ENCODE measurements around the gene RRAGB.
"Not testable (repeated sequence)": the region's sequence is repeated elsewhere in the genome, so short reads cannot be mapped to it uniquely, and the experiment has no call there.

RRAGB gene

GRCh38 chrX:55738969-55739368 is 21.4 kb downstream of the RRAGB start:
- Histone ChIP-seq H3K9me3 (replicated peaks; ENCODE audit: insufficient read depth, low read length) (no peaks in the 10 kb centered on the region), H3K36me3 (replicated peaks; ENCODE audit: insufficient read depth, low read length) (no peaks in the 10 kb centered on the region), H3K4me2 (ENCODE audit: low read depth, low read length) (no peak overlapping the region), H3K9me2 (replicated peaks; ENCODE audit: insufficient read depth, low read length) (no peaks in the 10 kb centered on the region), H3K27ac (ENCODE audit: low read length) (no peak overlapping the region), H3K79me2 (ENCODE audit: low read length) (no peaks in the 10 kb centered on the region), H3K27me3 (replicated peaks; ENCODE audit: insufficient read depth, low read length) (no peaks in the 10 kb centered on the region), H3K4me3 (ENCODE audit: low read length) (no peak overlapping the region), H4K20me1 (ENCODE audit: insufficient read depth, low read length) (no peaks in the 10 kb centered on the region), H2AFZ (ENCODE audit: low read length) (no peak overlapping the region), H3K4me1 (ENCODE audit: low read length) (no peaks in the 10 kb centered on the region), H3F3A (ENCODE audit: insufficient read depth, low read length) (no peaks in the 10 kb centered on the region), H3K9ac (ENCODE audit: low read length) (no peak overlapping the region)
- no peak for DNase-seq
- TF ChIP-seq CTCF (IDR thresholded peaks at IDR 0.05; ENCODE audit: low read length), result no peak
- no peak for TF ChIP-seq EZH2 (optimal IDR thresholded peaks at IDR 0.05; ENCODE audit: low read depth, low read length)
- no peak for TF ChIP-seq EZH2phosphoT487 (IDR thresholded peaks at IDR 0.05; ENCODE audit: low read length)

- H3K4me1 ChIP-seq (ENCODE audit: low read length), result no peaks in the 10 kb centered on the region
- H3K4me2 ChIP-seq (ENCODE audit: low read depth, low read length), result no peak overlapping the region
- no peaks in the 10 kb centered on the region for H3K79me2 ChIP-seq (ENCODE audit: low read length)
- no peaks in the 10 kb centered on the region for H3K27me3 ChIP-seq (replicated peaks; ENCODE audit: insufficient read depth, low read length)
- H3K9me2 ChIP-seq (replicated peaks; ENCODE audit: insufficient read depth, low read length), result no peaks in the 10 kb centered on the region
- H3K9me3 ChIP-seq (replicated peaks; ENCODE audit: insufficient read depth, low read length), result no peaks in the 10 kb centered on the region
- H2AFZ ChIP-seq (ENCODE audit: low read length), result no peak overlapping the region
- H3K36me3 ChIP-seq (replicated peaks; ENCODE audit: insufficient read depth, low read length), result no peaks in the 10 kb centered on the region
- no peaks in the 10 kb centered on the region for H3F3A ChIP-seq (ENCODE audit: insufficient read depth, low read length)
- H3K9ac ChIP-seq (ENCODE audit: low read length), result no peak overlapping the region
- no peak overlapping the region for H3K27ac ChIP-seq (ENCODE audit: low read length)
- TF ChIP-seq EZH2 (optimal IDR thresholded peaks at IDR 0.05; ENCODE audit: low read depth, low read length) (no peak), CTCF (IDR thresholded peaks at IDR 0.05; ENCODE audit: low read length) (no peak), EZH2phosphoT487 (IDR thresholded peaks at IDR 0.05; ENCODE audit: low read length) (no peak)
- no peak overlapping the region for H3K4me3 ChIP-seq (ENCODE audit: low read length)
- H4K20me1 ChIP-seq (ENCODE audit: insufficient read depth, low read length), result no peaks in the 10 kb centered on the region
- DNase-seq, result no peak
These were observed 25.1 kb downstream of the RRAGB start for GRCh38 chrX:55742649-55743048.

- not testable (repeated sequence) for H3F3A ChIP-seq (ENCODE audit: insufficient read depth, low read length); H3K27ac ChIP-seq (ENCODE audit: low read length); H3K9ac ChIP-seq (ENCODE audit: low read length); H3K4me2 ChIP-seq (ENCODE audit: low read depth, low read length); H3K27me3 ChIP-seq (replicated peaks; ENCODE audit: insufficient read depth, low read length); H3K79me2 ChIP-seq (ENCODE audit: low read length); H3K36me3 ChIP-seq (replicated peaks; ENCODE audit: insufficient read depth, low read length); DNase-seq; H3K4me1 ChIP-seq (ENCODE audit: low read length); H2AFZ ChIP-seq (ENCODE audit: low read length); H3K9me2 ChIP-seq (replicated peaks; ENCODE audit: insufficient read depth, low read length); H3K4me3 ChIP-seq (ENCODE audit: low read length); H3K9me3 ChIP-seq (replicated peaks; ENCODE audit: insufficient read depth, low read length); H4K20me1 ChIP-seq (ENCODE audit: insufficient read depth, low read length)
These were observed 30.9 kb downstream of the RRAGB start for GRCh38 chrX:55748463-55748862.

GRCh38 chrX:55750256-55750655 is 32.7 kb downstream of the RRAGB start:
- no peak overlapping the region for H2AFZ ChIP-seq (ENCODE audit: low read length)
- no peaks in the 10 kb centered on the region for H3F3A ChIP-seq (ENCODE audit: insufficient read depth, low read length)
- TF ChIP-seq CTCF (IDR thresholded peaks at IDR 0.05; ENCODE audit: low read length) (no peak), EZH2phosphoT487 (IDR thresholded peaks at IDR 0.05; ENCODE audit: low read length) (no peak), EZH2 (optimal IDR thresholded peaks at IDR 0.05; ENCODE audit: low read depth, low read length) (no peak)
- H3K9me3 ChIP-seq (replicated peaks; ENCODE audit: insufficient read depth, low read length), result no peaks in the 10 kb centered on the region
- H3K36me3 ChIP-seq (replicated peaks; ENCODE audit: insufficient read depth, low read length), result no peaks in the 10 kb centered on the region
- H3K9ac ChIP-seq (ENCODE audit: low read length), result no peak overlapping the region
- no peak overlapping the region for H3K27ac ChIP-seq (ENCODE audit: low read length)
- no peaks in the 10 kb centered on the region for H3K9me2 ChIP-seq (replicated peaks; ENCODE audit: insufficient read depth, low read length)
- no peaks in the 10 kb centered on the region for H3K27me3 ChIP-seq (replicated peaks; ENCODE audit: insufficient read depth, low read length)
- no peaks in the 10 kb centered on the region for H4K20me1 ChIP-seq (ENCODE audit: insufficient read depth, low read length)
- H3K79me2 ChIP-seq (ENCODE audit: low read length), result no peaks in the 10 kb centered on the region
- DNase-seq, result no peak
- H3K4me3 ChIP-seq (ENCODE audit: low read length), result no peak overlapping the region
- no peak overlapping the region for H3K4me2 ChIP-seq (ENCODE audit: low read depth, low read length)
- no peaks in the 10 kb centered on the region for H3K4me1 ChIP-seq (ENCODE audit: low read length)
